Panc1 (cell line): ENCODE results near the gene C19orf81. TPM values are rescaled to one million over a fixed set of nuclear protein-coding genes. Genes with fewer than 3 reads are reported as not detected.

ENCODE experiments used
- ATAC-seq: fragments of 200-7000 bp; cut with Tn5 transposase; 2 replicates; pipeline ENCODE4 v1.9.1; 2020; ENCODE audit warnings: mild to moderate bottlenecking, moderate library complexity
- BruUV-seq: library from RNA; stranded (reverse); fragments of 400-500 nt; replicated peaks from 2 replicates; lab custom pipeline; 2021; lab: Mats Ljungman, UMichigan
- CTCF ChIA-PET: fragments of 300-600 bp; sonication (Branson Sonifier 250); formaldehyde crosslinking; loops from one replicate; lab custom pipeline; 2022; ENCODE audit warnings: antibody characterized with exemption; lab: Charles Lee
- POLR2A ChIA-PET: fragments of 300-600 bp; sonication (Branson Sonifier 250); formaldehyde crosslinking; loops from one replicate; lab custom pipeline; 2022; ENCODE audit warnings: antibody characterized with exemption; lab: Charles Lee
- DNase-seq: peaks from one replicate; pipeline ENCODE4 v3.0.0-alpha.2; 2010; ENCODE audit warnings: low read depth, low spot score
- H3K27ac ChIP-seq: 2 replicates; pipeline ENCODE4 v1.5.1; 2011; ENCODE audit warnings: mild to moderate bottlenecking, low read length, inconsistent platforms
- H3K27me3 ChIP-seq: fragments of 200-500 bp; sonication (Bioruptor generic); 2 replicates; pipeline ENCODE4 v1.6.0; 2014; ENCODE audit warnings: low read length, inconsistent platforms; ENCODE audit not compliant: control insufficient read depth, insufficient read depth
- H3K36me3 ChIP-seq: fragments of 200-500 bp; sonication (Bioruptor generic); 2 replicates; pipeline ENCODE4 v1.5.1; 2014; ENCODE audit warnings: inconsistent platforms, mild to moderate bottlenecking, low read length, moderate library complexity; ENCODE audit not compliant: control insufficient read depth, insufficient read depth
- H3K4me1 ChIP-seq: 2 replicates; pipeline ENCODE4 v1.5.1; 2011; ENCODE audit warnings: inconsistent platforms, mild to moderate bottlenecking, low read length, moderate library complexity; ENCODE audit not compliant: control insufficient read depth, insufficient read depth
- H3K4me3 ChIP-seq, 2 experiments: 2 replicates each; pipeline ENCODE4 v1.5.1; 2011 to 2012; ENCODE audit warnings: low read depth in 2 of 2, low read length in 2 of 2, mild to moderate bottlenecking in 2 of 2, inconsistent platforms in 1 of 2, moderate library complexity in 1 of 2
- H3K9me3 ChIP-seq: fragments of 200-500 bp; sonication (Bioruptor generic); 2 replicates; pipeline ENCODE4 v1.5.1; 2014; ENCODE audit warnings: low read depth, mild to moderate bottlenecking, inconsistent platforms, low read length, moderate library complexity; ENCODE audit not compliant: control insufficient read depth, insufficient read depth
- POLR2AphosphoS5 ChIP-seq: IDR thresholded peaks from 2 replicates; pipeline ENCODE4 v1.6.1; 2012; ENCODE audit warnings: mild to moderate bottlenecking, low read depth, low read length, moderate library complexity
- SIN3A ChIP-seq: IDR thresholded peaks from 2 replicates; pipeline ENCODE4 v1.6.1; 2012; ENCODE audit warnings: low read depth, mild to moderate bottlenecking, low read length, moderate library complexity, borderline replicate concordance; ENCODE audit not compliant: insufficient read depth
- TCF7L2 ChIP-seq: IDR thresholded peaks from 2 replicates; pipeline ENCODE4 v1.6.1; 2011; ENCODE audit warnings: mild to moderate bottlenecking, low read depth, low read length, inconsistent platforms
- in situ Hi-C: cut with HindIII; loops from 2 replicates; pipeline ENCODE4 v1.10.0; 2016; ENCODE audit warnings: low sequenced_read_pairs, low pct_unique_long_range_greater_than_20kb
- intact Hi-C: fragments of 100-400 bp; cut with micrococcal nuclease; formaldehyde crosslinking; loops from one replicate; pipeline ENCODE4 v1.10.0; 2022; ENCODE audit not compliant: unreplicated experiment
- total RNA-seq: library from RNA; stranded (reverse); gene quantifications from one replicate; pipeline ENCODE4 v1.2.1, GENCODE V29; 2021; ENCODE audit not compliant: unreplicated experiment
- TF ChIP-seq, protein P1 (sequence below): fragments of 450-650 bp; IDR thresholded peaks from 2 replicates; pipeline ENCODE4 v1.5.1; 2017; ENCODE audit warnings: mild to moderate bottlenecking
- TF ChIP-seq, protein P2 (sequence below), 2 experiments: IDR thresholded peaks; 2 replicates each; pipeline ENCODE4 v1.6.1; 2011 to 2012; ENCODE audit warnings: low read depth in 2 of 2, control low read depth in 1 of 2, low read length in 1 of 2, mild to moderate bottlenecking in 1 of 2, moderate library complexity in 1 of 2; ENCODE audit not compliant: insufficient read depth in 1 of 2

The C19orf81 gene
- total RNA-seq, 1 experiment from 2014 or later = 0.98 TPM

DNA sequence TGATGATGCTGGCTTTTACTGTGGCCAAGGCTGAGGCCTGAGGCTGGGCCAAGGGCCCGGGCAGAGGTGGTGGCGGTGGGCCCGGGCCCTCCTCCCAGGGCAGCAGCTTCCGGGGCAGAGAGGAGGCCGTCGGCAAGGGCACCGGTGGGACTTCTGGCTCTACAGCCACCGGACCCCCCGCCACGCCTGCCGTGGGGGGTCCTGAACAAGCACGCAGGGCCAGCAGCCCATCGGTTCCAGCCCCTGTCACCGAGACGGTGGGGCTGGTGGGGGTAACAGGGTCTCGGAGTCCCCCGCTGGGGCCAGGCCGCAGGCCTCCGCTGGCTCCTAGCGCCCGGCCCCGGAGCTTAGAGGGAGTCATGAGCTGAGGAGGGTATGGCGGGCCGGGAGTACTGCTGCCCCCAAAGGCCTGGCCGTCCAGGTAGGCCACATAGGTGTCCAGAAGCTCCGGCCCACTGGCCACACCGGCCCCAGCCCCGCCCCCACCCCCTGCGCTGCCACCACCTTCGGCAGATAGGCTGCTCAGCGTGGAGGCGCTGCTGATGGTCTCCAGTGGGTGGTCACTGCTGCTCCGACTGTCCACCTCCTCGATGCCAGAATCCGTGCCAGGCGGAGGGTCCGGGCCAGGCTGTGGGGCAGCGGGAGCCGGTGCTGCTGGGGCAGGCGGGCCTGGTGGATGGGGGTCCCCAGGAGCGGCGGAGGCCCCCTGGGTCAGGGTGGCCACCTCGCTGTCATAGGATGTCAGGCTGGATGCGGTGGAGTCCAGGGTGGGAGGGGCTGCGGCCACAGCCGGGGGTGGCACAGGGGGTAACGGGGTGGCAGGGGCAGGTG is 17.3 kb downstream of the C19orf81 start:
- Histone ChIP-seq H3K27ac (no peak overlapping the region), H3K9me3 (no peaks in the 10 kb centered on the region), H3K27me3 (no peaks in the 10 kb centered on the region), H3K4me3 (no peak overlapping the region), H3K4me1 (no peaks in the 10 kb centered on the region), H3K36me3 (no peaks in the 10 kb centered on the region)
- intact Hi-C loops = no loop called here
- ATAC-seq (no peak), DNase-seq (no peak)
- ChIA-PET POLR2A (no interaction called here), CTCF (interaction anchor here (0.6 kb wide), 1 partner anchor 208 kb away, joined by 5 read pairs; no protein-coding TSS in a partner anchor)
- TF ChIP-seq, protein P1, sequence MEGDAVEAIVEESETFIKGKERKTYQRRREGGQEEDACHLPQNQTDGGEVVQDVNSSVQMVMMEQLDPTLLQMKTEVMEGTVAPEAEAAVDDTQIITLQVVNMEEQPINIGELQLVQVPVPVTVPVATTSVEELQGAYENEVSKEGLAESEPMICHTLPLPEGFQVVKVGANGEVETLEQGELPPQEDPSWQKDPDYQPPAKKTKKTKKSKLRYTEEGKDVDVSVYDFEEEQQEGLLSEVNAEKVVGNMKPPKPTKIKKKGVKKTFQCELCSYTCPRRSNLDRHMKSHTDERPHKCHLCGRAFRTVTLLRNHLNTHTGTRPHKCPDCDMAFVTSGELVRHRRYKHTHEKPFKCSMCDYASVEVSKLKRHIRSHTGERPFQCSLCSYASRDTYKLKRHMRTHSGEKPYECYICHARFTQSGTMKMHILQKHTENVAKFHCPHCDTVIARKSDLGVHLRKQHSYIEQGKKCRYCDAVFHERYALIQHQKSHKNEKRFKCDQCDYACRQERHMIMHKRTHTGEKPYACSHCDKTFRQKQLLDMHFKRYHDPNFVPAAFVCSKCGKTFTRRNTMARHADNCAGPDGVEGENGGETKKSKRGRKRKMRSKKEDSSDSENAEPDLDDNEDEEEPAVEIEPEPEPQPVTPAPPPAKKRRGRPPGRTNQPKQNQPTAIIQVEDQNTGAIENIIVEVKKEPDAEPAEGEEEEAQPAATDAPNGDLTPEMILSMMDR = no peak
- TF ChIP-seq POLR2AphosphoS5 = no peak
- no TSS peak for BruUV-seq
- in situ Hi-C loops = no loop called here

DNA sequence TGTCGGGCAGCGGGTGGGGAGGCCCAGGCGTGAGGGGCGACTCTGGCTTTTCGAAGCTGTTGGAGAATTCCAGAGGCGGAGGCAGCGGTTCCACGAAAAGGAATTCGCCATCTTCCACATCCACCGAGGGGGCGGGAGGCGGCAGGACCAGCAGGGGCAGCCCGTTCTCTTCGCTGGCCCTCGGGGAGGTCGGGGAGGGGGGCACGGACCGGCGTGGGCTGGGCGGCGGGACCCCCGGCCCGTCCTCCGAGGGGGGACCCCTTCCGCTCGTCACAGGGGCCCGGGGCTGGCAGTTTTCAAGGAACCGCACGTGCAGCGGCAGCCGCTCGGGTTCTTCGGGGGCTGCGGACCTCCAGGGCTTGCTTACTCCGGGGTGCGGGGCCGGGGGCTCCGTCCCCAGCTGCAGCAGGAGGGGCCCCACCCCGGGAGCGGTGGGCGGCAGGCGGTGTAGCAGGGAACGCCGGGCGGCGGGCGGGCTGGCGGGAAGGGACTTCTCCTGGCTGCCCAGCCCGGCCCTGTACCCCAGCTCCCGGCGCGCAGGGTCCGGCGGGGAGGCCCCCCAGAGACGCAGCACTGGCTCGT is 18.0 kb downstream of the C19orf81 start:
- no peaks in the 10 kb centered on the region for H3K9me3 ChIP-seq
- POLR2A ChIA-PET = no interaction called here
- no peak for TF ChIP-seq SIN3A
- TF ChIP-seq, protein P1 = no peak
- TF ChIP-seq, protein P2, sequence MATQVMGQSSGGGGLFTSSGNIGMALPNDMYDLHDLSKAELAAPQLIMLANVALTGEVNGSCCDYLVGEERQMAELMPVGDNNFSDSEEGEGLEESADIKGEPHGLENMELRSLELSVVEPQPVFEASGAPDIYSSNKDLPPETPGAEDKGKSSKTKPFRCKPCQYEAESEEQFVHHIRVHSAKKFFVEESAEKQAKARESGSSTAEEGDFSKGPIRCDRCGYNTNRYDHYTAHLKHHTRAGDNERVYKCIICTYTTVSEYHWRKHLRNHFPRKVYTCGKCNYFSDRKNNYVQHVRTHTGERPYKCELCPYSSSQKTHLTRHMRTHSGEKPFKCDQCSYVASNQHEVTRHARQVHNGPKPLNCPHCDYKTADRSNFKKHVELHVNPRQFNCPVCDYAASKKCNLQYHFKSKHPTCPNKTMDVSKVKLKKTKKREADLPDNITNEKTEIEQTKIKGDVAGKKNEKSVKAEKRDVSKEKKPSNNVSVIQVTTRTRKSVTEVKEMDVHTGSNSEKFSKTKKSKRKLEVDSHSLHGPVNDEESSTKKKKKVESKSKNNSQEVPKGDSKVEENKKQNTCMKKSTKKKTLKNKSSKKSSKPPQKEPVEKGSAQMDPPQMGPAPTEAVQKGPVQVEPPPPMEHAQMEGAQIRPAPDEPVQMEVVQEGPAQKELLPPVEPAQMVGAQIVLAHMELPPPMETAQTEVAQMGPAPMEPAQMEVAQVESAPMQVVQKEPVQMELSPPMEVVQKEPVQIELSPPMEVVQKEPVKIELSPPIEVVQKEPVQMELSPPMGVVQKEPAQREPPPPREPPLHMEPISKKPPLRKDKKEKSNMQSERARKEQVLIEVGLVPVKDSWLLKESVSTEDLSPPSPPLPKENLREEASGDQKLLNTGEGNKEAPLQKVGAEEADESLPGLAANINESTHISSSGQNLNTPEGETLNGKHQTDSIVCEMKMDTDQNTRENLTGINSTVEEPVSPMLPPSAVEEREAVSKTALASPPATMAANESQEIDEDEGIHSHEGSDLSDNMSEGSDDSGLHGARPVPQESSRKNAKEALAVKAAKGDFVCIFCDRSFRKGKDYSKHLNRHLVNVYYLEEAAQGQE (IDR thresholded peaks at IDR 0.05; ENCODE audit: insufficient read depth in 1 of 2, low read depth in 2 of 2, low read length in 1 of 2) = no peak
- TF ChIP-seq POLR2AphosphoS5 = no peak
- no peak for TF ChIP-seq TCF7L2
- no peak for ATAC-seq
- BruUV-seq = no TSS peak
- no peaks in the 10 kb centered on the region for H3K4me1 ChIP-seq
- in situ Hi-C loops = no loop called here
- H3K4me3 ChIP-seq = no peak overlapping the region
- intact Hi-C loops = no loop called here
- DNase-seq = no peak
- H3K27ac ChIP-seq = no peak overlapping the region
- H3K27me3 ChIP-seq = no peaks in the 10 kb centered on the region
- no peaks in the 10 kb centered on the region for H3K36me3 ChIP-seq
- CTCF ChIA-PET = no interaction called here
